HG02678 (cell line): ENCODE measurements around the gene TRAF2.
"Not testable (repeated sequence)": the region's sequence is repeated elsewhere in the genome, so short reads cannot be mapped to it uniquely, and the experiment has no call there.

Source experiments
- ATAC-seq: cut with Tn5 transposase; IDR thresholded peaks from one replicate; pipeline ENCODE4 v1.9.1; 2021; ENCODE audit warnings: mild to moderate bottlenecking, moderate library complexity; ENCODE audit not compliant: unreplicated experiment

TRAF2 gene

DNA sequence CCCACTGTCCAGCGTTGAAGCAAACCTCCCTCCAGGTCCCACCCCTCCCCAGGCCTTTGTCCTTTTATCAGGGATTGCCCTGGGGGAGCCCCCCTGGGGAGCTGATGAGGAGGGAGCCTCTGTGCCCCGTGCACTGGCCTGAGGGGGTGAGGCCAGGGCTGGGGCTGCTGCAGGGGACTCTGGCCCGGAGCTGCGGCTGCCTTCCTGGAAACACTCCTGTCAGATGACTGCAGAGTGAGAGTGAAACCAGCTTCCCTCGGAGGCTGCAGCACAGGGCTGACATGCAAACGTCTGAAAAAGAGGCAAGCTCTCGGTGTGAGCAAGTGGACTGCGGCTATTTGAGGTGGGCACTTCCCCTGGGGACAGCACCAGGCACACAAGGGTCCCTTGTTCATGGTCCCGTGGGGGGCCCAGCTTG, 4.6 kb upstream of the TRAF2 start:
- ATAC-seq: no peak

DNA sequence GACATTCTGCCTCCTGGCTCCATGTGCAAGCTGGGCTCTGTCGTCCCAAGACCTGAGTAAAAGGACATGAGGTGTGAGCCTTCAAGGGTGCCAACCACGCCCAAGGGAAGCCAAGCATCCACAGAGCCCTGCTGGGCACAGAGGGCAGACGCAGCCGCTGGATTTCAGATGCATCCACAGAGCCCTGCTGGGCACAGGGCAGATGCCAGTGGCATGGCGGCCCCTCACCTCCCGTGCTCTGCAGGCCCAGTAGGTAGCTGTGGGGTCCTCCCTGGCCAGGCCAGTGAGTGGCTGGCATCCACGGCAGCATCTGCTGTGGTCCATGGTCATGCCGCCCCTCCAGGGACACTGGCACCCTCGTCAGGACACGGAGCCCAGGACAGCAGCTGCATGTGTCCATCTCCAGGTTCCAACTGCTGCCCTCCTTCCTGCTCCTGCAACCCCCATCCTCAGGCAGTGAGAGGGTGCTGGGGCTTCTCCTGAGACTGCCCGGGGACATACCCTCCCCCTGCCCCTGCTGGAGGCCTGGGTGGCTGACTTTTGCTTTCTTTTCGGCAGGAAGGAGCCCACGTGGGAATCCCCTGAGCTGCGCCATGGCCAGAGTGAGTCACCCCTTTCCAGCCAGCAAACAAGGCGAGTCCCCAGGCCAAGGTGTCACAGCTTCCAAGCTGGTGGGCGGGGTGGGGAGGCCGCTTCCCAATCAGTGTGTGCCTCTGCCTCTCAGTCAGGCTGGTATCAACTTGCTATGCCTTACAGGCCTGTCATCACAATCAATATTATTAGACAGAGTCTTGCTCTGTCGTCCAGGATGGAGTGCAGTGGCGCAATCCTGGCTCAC, 4.0 kb upstream of the TRAF2 start:
- ATAC-seq: no peak

DNA sequence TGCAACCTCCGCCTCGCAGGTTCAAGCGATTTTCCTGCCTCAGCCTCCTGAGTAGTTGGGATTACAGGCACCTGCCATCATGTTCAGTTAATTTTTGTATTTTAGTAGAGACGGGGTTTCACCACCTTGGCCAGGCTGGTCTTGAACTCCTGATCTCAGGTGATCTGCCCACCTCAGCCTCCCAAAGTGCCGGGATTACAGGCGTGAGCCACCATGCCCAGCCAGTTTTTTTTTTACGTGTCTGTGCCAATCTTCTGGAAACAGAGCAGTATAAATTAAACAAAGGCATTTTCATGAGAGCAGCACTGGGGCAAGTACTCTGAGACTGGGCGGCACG, 3.4 kb upstream of the TRAF2 start:
- not testable (repeated sequence) for ATAC-seq

DNA sequence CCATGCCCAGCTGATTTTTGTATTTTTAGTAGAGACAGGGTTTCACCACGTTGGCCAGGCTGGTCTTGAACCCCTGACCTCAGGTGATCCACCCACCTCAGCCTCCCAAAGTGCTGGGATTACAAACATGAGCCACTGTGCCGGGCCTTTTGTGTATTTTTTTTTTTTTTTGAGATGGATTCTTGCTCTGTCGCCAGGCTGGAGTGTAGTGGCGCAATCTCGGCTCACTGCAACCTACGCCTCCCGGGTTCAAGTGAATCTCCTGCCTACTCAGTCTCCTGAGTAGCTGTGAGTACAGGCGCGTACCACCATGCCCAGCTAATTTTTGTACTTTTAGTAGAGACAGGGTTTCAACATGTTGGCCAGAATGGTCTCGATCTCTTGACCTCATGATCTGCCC, 2.6 kb upstream of the TRAF2 start:
- not testable (repeated sequence) for ATAC-seq

DNA sequence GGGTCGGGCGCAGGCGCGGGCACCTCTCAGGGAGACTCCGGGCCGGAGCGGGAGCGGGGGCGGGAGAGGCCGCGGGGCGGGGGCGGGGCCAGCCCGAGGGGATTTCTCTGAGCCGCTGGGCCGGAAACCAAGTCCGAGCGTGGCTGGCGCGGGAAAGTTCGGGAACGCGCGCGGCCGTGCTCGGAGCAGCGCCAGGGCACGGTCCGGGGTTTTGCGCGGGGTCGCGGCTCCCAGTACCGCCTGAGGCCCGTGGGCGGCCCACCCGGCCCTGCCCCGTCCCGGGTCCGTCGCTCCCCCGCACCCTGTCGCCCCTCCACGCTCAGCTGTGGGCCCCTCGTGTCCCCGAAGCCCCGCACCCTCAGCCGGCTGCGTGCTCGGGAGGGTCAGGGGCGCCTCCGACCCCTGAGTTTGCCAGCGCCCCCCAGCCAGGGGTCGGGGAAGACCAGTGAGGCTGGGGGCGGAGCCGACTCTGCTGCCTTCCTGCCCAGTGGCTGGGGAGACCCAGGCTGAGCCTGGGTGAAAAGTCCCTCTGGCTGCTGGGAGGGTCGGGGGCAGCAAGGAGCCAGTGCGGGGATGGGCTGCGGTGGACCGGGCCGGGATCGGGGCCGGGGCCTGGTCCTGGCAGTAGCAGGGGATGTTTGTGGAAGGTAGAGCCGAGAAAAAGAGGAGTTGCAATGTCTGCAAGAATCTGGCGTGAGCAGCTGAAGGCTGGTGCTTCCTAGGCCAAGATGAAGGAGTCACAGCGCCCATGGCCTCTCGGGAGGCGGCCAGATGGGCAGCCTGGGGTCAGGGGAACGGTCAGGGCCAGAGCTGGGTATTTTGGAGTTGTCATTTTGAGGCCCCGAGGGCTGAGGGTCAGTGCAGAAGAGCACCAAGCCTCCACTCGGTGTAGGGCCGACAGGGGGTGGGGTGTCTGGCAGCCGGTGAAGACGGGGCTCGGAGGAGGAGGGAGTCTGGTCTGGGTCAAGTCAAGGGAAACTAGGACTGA, 588 bp downstream of the TRAF2 start:
- ATAC-seq: peak; percentile 12

DNA sequence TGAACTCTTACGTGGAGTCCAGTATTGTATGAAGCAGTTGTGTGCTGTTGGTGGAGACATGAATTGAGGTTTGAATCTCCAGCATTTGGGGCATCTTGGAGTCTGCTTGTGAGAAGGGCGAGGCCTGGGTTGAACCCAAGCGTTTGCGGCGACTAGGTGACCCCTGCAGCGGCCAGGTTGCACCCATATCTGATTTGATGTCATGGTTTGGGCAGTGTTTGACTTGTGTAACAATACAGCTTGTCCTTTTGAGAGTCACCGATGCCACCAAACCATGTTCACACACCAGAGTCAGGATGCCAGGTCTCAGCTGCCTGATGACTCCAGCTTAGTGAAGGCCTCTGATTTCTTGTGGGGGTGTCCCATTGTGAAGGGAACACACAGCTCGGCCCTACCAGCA, 2.1 kb downstream of the TRAF2 start:
- ATAC-seq: no peak

DNA sequence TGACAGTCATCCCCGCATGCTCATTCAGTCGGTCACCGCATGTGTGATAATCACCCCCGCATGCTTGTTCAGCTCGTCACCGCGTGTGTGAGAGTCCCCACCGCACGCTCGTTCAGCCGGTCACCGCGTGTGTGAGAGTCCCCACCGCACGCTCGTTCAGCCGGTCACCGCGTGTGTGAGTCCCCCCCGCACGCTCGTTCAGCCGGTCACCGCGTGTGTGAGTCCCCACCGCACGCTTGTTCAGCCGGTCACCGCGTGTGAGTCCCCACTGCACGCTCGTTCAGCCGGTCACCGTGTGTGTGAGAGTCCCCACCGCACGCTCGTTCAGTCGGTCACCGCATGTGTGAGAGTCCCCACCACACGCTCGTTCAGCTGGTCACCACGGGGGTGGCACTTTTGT, 3.5 kb downstream of the TRAF2 start:
- ATAC-seq: no peak

DNA sequence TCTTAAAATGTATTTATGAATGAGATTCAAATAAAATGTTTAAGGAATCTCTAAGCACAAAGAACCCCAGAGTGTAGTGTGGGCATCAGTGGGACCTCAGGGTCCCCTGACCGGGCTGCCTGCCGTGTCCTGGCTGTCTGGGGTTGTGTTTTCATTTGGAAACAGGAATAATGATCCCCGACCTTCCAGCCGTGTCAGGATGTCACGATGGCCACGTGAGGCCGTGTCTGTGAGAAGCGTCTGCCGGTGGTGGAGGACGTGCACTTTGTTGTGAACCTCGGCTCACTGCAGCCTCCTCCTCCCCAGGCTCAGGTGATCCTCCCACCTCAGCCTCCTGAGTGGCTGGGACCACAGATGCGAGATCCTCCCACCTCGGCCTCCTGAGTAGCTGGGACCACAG, 4.3 kb downstream of the TRAF2 start:
- ATAC-seq: no peak

DNA sequence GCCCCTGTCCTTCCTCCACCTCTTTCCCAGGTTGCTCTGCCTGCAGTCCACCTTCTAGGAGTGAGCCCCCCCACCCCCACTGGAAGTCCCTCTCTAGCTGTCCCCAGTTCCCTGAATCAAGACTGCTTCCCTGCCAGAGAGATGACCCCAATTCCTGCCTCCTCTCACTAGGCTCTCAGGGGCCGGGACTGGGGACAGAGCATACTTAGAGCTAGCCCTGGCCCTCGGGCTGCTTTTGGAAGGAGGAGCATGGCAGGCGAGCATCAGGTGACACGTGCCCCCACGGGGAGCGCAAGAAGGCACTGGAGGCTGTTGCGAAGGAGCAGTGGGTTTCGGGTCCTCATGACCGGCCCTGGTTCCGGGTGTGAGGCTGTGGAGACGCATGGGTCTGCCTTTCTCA, 9.7 kb downstream of the TRAF2 start:
- no peak for ATAC-seq

DNA sequence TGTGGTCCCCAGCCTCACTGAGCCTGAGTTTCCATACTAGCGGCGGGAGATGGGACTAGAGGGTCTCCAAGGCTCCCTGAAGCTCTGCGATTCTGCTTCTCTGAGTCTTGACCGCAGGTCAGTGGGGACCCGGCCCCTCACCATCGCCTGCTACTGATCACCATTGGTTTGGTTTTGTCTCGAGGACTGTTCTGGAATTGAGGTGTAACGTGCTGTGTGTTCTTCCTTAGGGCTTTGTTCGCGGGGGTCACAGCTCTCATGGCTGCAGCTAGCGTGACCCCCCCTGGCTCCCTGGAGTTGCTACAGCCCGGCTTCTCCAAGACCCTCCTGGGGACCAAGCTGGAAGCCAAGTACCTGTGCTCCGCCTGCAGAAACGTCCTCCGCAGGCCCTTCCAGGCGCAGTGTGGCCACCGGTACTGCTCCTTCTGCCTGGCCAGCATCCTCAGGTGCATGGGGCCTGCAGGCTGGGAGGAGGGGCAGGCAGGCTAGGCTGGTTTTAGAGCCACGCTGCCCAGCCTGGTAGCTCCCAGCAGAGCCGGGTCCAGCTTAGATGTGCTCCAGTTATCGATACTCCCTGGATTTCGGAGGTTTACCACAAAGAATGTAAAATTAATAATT, 12.3 kb downstream of the TRAF2 start:
- no peak for ATAC-seq

DNA sequence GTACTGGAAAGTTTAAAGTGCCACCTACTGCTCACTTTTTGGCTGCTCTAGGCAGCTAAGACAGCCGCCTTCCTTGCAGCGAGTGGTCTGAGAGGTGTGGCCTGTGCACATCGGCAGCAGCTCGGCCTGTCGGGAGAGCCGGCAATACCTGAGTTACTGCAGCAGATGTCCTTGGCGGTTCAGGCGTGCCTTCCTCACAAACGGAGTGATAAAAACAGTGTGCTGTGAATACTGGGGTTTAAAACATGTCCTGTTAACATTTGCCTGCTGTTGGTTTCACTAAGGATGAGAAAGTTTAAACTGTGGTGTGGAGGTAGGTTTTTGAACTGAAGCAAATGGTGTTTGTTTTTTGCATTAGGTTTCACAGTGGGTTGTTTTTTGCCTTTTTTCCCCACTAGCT, 12.9 kb downstream of the TRAF2 start:
- ATAC-seq: peak; percentile 40

DNA sequence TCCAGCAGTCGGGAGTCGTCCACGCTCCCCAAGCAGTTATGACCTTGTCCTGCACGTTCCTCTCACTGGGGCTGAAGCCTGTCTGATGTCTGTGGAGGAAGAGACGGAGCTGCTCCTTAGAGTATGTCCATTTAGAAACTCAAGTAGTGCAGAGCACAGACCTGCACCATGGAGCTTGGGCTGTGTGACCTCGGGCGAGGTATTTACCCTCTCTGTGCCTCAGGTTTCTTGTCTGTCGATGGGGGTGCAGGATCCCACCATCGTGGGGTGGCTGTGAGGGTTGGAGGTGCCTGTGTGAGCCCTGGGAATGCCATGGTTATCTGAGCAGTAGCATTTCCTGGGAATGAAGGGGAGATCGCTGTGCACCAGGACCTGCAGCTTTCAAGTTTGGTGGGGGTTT, 14.2 kb downstream of the TRAF2 start:
- no peak for ATAC-seq

DNA sequence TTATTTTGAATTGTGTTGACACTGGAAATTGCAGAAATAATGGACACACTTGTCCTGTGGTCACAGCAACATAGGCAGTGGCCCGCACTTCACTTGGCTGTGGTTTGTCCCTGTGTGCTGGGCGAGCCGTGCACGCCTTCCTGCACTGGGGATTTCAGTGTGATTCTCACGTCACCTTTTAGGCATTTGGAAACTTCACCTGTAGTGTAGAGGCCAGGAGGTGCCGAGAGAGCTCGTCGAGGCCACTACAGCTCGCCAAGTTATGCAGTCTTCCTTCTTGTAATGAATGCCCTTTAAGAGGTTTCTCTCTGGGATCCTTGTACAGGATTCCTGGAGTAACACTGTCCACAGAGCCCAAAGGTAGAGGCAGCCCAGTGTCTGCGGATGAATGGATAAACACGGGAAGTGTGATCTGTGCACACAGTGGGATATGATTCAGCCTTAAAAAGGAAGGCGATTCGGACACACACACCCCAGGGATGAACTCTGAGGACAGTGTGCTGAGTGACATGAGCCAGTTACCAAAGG, 14.7 kb downstream of the TRAF2 start:
- ATAC-seq: no peak

DNA sequence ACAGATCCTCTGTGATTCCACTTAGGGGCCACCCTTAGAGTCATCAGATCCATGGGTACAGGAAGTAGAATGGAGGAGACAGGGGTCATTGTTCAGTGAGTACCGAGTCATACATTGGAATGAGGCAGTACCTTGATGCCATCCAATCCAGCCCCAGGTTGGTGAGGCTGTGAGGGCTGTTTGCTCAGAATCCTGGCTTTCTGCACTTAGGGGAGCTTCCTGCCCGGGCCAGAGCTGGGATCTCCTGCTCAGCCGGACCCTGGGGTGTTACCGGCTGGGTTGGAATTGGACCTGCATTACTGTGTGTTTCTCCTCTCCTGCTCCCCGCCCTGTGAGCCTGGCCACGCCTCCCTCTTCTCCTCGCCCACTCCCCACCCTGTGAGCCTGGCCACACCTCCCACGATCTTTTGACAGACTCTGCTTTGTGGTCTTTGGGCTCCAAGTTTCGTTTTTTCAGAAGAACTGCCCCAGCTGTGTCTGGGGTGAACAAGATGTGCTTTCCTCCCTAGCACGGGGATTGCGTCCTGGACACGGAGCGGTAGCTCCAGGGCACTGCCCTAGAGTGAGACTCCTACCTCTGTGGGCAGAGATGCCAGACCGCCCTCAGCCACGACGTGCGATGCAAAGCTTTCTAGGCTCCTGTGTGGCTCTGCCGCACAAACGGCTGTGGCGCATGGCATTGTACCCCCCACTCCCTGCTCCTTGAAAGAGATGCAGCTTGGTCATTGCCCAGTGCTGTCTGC, 15.4 kb downstream of the TRAF2 start:
- peak; percentile 68 for ATAC-seq

DNA sequence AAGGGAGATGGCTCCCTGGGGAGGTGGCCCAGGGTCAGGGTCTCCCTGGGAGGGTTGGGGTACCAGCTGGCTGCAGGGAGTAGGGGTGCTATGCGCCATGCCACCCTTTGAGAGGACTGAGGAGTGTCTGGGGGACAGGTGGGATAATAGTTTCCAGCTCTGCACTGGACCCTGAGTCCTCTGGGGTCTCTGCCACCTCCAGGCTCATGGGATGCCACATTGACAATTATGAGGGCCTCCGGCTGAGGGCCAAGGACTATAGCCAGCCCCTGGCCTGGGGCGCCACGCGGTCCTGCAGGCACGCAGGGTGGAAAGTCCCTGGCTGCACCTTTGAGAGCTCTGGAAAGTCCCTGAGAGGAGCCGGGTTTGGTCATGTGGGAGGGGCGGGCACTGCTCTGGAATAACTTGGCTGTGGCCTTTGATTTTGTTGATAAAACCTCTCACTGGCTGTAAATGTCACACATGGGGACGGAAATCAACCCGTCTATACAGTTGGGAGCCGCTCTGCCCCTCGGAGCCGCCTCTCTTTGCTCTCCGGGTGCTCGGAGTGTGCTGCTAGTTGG, 16.0 kb downstream of the TRAF2 start:
- ATAC-seq: peak; percentile 50

DNA sequence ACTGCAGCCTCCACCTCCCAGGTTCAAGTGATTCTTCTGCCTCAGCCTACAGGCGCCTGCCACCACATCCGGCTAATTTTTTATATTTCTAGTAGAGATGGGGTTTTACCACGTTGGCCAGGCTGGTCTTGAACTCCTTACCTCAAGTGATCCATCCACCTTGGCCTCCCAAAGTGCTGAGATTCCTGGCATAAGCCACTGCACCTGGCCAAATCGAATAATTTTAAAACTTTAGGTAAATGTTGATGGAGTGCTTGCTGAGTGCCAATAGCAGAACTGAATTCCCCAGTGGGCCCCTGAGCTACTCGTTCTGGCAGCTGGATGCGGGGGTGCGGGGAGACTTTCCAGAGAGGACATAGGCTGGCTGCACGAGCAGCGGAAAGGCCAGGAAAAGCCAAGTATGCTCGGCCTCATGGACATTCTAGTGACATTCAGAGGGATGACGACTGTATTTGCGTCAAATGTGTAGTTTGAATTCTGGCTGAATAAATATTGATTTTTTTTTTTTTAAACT, 16.8 kb downstream of the TRAF2 start:
- no peak for ATAC-seq

DNA sequence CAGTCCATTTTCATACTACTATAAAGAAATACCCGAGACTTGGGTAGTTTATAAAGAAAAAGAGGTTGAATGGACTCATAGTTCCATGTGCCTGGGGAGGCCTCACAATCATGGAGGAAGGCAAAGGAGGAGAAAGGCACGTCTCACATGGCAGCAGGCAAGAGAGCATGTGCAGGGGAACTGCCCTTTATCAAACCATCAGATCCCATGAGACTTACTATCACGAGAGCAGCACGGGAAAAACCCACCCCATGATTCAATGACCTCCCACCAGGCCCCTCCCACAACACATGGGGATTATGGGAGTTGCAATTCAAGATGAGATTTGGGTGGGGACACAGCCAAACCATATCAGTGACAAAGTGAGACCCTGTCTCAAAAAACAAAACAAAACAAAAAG, 19.9 kb downstream of the TRAF2 start:
- no peak for ATAC-seq

DNA sequence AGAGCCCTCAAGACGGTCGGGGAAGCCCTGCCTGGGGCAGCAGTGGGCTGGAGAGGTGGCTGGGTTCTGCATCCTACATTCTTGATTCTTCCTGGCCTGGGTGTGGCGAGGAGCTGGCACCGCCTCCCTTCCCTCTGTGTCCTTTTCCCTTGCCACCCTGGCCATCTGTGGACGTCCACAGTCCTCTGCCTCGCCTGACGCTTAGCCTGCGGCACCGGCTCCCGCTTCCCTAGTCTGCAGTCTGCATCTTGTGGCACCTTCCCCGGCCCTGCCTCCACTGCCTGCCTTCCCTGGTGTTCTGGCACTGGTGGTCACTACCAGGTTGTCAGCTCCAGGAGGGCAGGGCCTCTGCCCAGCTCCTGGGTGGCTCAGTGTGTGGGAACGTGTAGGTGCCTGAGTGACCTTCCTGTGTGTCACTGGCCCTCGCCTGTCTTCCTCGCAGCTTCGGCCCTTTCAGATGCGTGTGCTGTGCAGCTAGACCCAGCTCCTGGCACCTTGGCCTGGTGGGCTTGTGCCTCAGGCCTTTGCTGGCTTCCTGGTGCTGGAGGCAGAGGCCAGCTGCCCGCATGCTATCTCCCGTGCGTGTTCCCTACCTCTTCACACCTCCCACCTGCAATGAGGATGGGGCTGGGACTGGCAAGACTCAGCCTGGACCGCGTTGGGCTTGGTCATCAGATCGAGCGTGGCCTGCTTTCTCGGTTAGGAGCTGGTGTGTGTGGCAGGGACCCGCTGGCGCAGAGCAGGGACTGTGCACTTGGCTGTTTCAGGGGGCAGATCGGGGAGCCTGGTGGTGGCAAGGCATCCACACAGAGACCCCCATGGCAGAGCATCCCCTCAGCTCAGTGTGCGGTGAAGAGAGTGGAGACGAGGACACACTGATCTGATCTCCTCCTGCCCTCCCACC, 20.9 kb downstream of the TRAF2 start:
- ATAC-seq: no peak
